ENCODE measurements around the gene WIPF1. TPM values are rescaled to one million over a fixed set of nuclear protein-coding genes. Genes with fewer than 3 reads are reported as not detected.

WIPF1 gene
- total RNA-seq, 1 experiment from 2014 or later = 6.0 TPM

DNA sequence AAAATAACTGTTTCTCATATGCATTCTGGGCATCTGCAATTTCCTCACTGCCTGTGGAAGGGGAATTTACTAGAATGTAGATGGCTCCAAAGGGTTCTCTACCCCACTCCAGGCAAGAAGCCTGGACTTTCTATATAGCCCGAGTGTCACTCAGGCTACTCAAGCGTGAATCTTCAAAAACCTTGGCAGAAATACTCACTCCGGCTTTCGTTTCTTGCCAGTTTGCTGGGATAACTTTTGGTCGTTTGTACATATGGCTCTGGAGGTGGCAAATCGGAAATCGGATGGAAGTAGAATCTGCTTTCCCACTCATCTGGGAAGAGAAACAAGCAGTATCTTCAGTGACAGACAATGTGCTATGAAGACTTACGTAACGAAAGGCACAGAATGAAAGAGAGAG lies 30.7 kb downstream of the WIPF1 start:
- no peaks in the 10 kb centered on the region for H3K27me3 Mint-ChIP-seq (ENCODE audit: insufficient read depth, unreplicated experiment)
- peaks cover 14% of the 10 kb centered on the region for H3K4me1 Mint-ChIP-seq (ENCODE audit: insufficient read depth, unreplicated experiment)
- no peak for DNase-seq (ENCODE audit: unreplicated experiment)
- TF ChIP-seq, protein P1, sequence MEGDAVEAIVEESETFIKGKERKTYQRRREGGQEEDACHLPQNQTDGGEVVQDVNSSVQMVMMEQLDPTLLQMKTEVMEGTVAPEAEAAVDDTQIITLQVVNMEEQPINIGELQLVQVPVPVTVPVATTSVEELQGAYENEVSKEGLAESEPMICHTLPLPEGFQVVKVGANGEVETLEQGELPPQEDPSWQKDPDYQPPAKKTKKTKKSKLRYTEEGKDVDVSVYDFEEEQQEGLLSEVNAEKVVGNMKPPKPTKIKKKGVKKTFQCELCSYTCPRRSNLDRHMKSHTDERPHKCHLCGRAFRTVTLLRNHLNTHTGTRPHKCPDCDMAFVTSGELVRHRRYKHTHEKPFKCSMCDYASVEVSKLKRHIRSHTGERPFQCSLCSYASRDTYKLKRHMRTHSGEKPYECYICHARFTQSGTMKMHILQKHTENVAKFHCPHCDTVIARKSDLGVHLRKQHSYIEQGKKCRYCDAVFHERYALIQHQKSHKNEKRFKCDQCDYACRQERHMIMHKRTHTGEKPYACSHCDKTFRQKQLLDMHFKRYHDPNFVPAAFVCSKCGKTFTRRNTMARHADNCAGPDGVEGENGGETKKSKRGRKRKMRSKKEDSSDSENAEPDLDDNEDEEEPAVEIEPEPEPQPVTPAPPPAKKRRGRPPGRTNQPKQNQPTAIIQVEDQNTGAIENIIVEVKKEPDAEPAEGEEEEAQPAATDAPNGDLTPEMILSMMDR (IDR thresholded peaks at IDR 0.05; ENCODE audit: unreplicated experiment) = no peak
- no peak overlapping the region for H3K27ac Mint-ChIP-seq (ENCODE audit: low read depth, unreplicated experiment)
- peaks cover 12% of the 10 kb centered on the region for H3K36me3 Mint-ChIP-seq (ENCODE audit: insufficient read depth, unreplicated experiment)
- H3K9me3 Mint-ChIP-seq (ENCODE audit: unreplicated experiment) = no peaks in the 10 kb centered on the region
- ChIA-PET POLR2A (interaction anchor here (0.9 to 1.2 kb wide), 2 partner anchors 8 to 10 kb away, joined by 3 to 4 read pairs; no protein-coding TSS in a partner anchor), CTCF (interaction anchor here (0.7 kb wide), 1 partner anchor 11 kb away, joined by 6 read pairs; no protein-coding TSS in a partner anchor)
- no TSS peak for BruUV-seq (replicated peaks)
- H3K4me3 Mint-ChIP-seq (ENCODE audit: unreplicated experiment) = no peak overlapping the region
- intact Hi-C loops (cut with micrococcal nuclease) = no loop called here

DNA sequence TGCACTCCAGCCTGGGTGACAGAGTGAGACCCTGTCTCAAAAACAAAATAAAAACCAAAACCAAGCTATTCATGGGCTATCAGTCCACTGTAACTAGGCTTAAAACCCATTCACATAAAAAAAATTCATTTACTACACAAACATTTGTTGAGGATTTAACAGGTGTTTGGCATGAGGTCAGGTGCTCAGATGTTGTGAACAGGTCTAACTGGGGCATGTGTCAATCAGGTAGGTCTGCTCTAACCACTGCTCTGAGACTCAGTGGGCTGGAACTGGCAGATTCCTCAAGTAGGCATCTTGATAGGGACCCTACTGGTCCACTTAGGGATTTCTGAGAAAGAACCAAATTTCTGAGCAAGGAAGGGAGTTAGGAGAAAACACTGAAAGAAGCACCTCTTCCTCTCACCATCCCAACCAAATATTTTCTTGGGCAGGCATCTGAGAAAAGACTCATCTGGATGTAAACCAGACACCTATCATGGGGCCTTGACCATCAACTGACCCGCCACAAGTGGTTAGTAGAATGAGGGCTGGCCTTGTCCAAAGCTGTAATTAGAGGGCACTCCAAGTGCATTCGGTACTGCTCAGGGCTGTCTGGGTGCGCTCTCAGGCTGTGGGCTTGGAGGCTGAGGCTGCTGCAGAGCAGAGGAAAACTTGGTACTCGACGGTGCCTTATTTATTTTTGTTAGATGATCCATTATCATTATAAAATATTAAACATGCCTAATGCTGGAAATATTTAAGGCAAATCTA lies 33.9 kb downstream of the WIPF1 start:
- TF ChIP-seq, protein P1 (IDR thresholded peaks at IDR 0.05; ENCODE audit: unreplicated experiment) = no peak
- CTCF ChIA-PET = no interaction called here
- BruUV-seq (replicated peaks) = no TSS peak
- DNase-seq (ENCODE audit: unreplicated experiment) = no peak
- POLR2A ChIA-PET = interaction anchor here (1.0 to 1.3 kb wide), 2 partner anchors 11 to 14 kb away, joined by 3 read pairs; no protein-coding TSS in a partner anchor
- Mint-ChIP-seq H3K36me3 (ENCODE audit: insufficient read depth, unreplicated experiment) (peaks cover 12% of the 10 kb centered on the region), H3K9me3 (ENCODE audit: unreplicated experiment) (no peaks in the 10 kb centered on the region), H3K4me1 (ENCODE audit: insufficient read depth, unreplicated experiment) (peaks cover 7% of the 10 kb centered on the region), H3K27ac (ENCODE audit: low read depth, unreplicated experiment) (no peak overlapping the region), H3K4me3 (ENCODE audit: unreplicated experiment) (no peak overlapping the region), H3K27me3 (ENCODE audit: insufficient read depth, unreplicated experiment) (no peaks in the 10 kb centered on the region)
- intact Hi-C loops (cut with micrococcal nuclease) = no loop called here

DNA sequence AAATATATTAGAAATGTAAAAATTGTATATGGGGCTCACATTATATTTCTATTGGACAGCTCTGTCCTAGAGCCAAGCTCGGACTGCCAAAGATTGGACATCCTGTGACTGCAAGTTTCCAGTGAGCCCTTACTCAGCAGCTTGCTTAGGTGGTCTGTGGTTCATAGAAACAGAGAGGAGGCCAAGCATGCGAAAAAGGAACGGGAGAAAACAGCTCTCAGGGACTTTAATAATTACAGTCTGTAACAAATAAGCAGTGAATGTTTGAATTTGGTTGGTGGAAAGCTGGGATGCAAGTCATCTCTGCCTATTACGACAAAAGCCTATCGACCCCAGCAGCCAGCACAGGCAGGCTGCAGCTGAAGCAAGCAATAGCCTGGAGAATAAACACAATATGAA lies 35.6 kb downstream of the WIPF1 start:
- H3K27ac Mint-ChIP-seq (ENCODE audit: low read depth, unreplicated experiment) = no peak overlapping the region
- intact Hi-C loops (cut with micrococcal nuclease) = no loop called here
- no TSS peak for BruUV-seq (replicated peaks)
- H3K4me3 Mint-ChIP-seq (ENCODE audit: unreplicated experiment) = no peak overlapping the region
- CTCF ChIA-PET = interaction anchor here (0.9 to 2.3 kb wide), 4 partner anchors 36 to 133 kb away, joined by 3 to 7 read pairs (median 3); no protein-coding TSS in a partner anchor
- no peaks in the 10 kb centered on the region for H3K9me3 Mint-ChIP-seq (ENCODE audit: unreplicated experiment)
- peaks cover 12% of the 10 kb centered on the region for H3K36me3 Mint-ChIP-seq (ENCODE audit: insufficient read depth, unreplicated experiment)
- H3K4me1 Mint-ChIP-seq (ENCODE audit: insufficient read depth, unreplicated experiment) = peaks cover 7% of the 10 kb centered on the region
- no peak for DNase-seq (ENCODE audit: unreplicated experiment)
- TF ChIP-seq, protein P1 (IDR thresholded peaks at IDR 0.05; ENCODE audit: unreplicated experiment) = no peak
- POLR2A ChIA-PET = no interaction called here
- no peaks in the 10 kb centered on the region for H3K27me3 Mint-ChIP-seq (ENCODE audit: insufficient read depth, unreplicated experiment)

DNA sequence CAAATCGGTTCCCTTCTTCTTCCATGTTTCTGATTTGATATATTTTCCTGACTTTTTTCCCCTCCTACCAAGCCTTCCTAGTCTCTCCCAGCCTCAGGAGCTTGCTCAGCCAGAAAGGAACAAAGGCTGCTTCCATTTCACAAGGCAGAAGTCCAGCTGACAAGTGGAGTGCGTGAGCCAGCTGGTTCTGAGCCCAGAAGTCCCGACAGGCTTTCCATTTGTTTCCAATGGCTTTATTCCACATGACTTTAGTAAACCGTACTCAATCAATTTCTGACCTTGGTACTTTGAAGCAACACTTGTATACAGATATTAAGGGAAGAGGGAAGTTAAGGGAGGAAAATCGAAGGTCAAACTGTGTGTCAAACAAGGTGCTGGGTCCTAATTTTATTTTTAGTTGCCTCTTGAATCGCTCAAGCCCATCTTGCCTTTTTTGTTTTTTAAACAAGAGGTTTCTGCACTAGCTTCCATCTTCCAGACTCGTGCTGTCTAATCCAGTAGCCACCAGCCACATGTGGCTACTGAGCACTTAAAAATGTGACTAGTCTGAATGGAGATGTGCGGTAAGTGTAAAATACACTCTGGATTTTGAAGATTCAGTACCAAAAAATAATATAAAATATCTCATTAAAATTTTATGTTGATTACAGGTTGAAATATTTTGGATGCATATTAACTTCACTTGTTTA lies 36.2 kb downstream of the WIPF1 start:
- ChIA-PET CTCF (interaction anchor here (0.9 to 2.3 kb wide), 4 partner anchors 37 to 134 kb away, joined by 3 to 7 read pairs (median 3); no protein-coding TSS in a partner anchor), POLR2A (interaction anchor here (0.7 to 0.8 kb wide), 2 partner anchors 9 to 25 kb away, joined by 3 read pairs; no protein-coding TSS in a partner anchor)
- no peaks in the 10 kb centered on the region for H3K9me3 Mint-ChIP-seq (ENCODE audit: unreplicated experiment)
- no peaks in the 10 kb centered on the region for H3K27me3 Mint-ChIP-seq (ENCODE audit: insufficient read depth, unreplicated experiment)
- H3K27ac Mint-ChIP-seq (ENCODE audit: low read depth, unreplicated experiment) = no peak overlapping the region
- BruUV-seq (replicated peaks) = no TSS peak
- H3K36me3 Mint-ChIP-seq (ENCODE audit: insufficient read depth, unreplicated experiment) = peaks cover 9% of the 10 kb centered on the region
- DNase-seq (ENCODE audit: unreplicated experiment) = no peak
- intact Hi-C loops (cut with micrococcal nuclease) = no loop called here
- peaks cover 7% of the 10 kb centered on the region for H3K4me1 Mint-ChIP-seq (ENCODE audit: insufficient read depth, unreplicated experiment)
- no peak overlapping the region for H3K4me3 Mint-ChIP-seq (ENCODE audit: unreplicated experiment)
- TF ChIP-seq, protein P1 (IDR thresholded peaks at IDR 0.05; ENCODE audit: unreplicated experiment) = no peak
